HG03064 (cell line): Measurements from ENCODE around the gene RASSF4.

Experiments used
- ATAC-seq: cut with Tn5 transposase; IDR thresholded peaks from one replicate; pipeline ENCODE4 v1.9.1; 2021; ENCODE audit warnings: low read depth; ENCODE audit not compliant: unreplicated experiment

The RASSF4 gene

GRCh38 chr10:44985175-44985681 lies 25.6 kb downstream of the RASSF4 start:
- ATAC-seq, result no peak

GRCh38 chr10:44986179-44986578 lies 26.6 kb downstream of the RASSF4 start:
- no peak for ATAC-seq

- no peak for ATAC-seq
Observed at GRCh38 chr10:44986670-44987069, 27.1 kb downstream of the RASSF4 start.

- no peak for ATAC-seq
Observed at GRCh38 chr10:44988957-44989585, 29.5 kb downstream of the RASSF4 start.

GRCh38 chr10:44989597-44990301 lies 30.1 kb downstream of the RASSF4 start:
- no peak for ATAC-seq

- no peak for ATAC-seq
Observed at GRCh38 chr10:44990302-44990655, 30.7 kb downstream of the RASSF4 start.

- ATAC-seq, result no peak
Observed at GRCh38 chr10:44990965-44991364, 31.4 kb downstream of the RASSF4 start.

GRCh38 chr10:44991571-44991970 lies 32.0 kb downstream of the RASSF4 start:
- no peak for ATAC-seq

- ATAC-seq, result no peak
Observed at GRCh38 chr10:44992070-44992731, 32.6 kb downstream of the RASSF4 start.

- ATAC-seq, result no peak
Observed at GRCh38 chr10:44992732-44993225, 33.2 kb downstream of the RASSF4 start.

- no peak for ATAC-seq
Observed at GRCh38 chr10:44993226-44993921, 33.8 kb downstream of the RASSF4 start.

- ATAC-seq, result no peak
Observed at GRCh38 chr10:44993922-44994751, 34.5 kb downstream of the RASSF4 start.

GRCh38 chr10:44994752-44995530 lies 35.3 kb downstream of the RASSF4 start:
- ATAC-seq, result no peak

- no peak for ATAC-seq
Observed at GRCh38 chr10:44995581-44995913, 35.9 kb downstream of the RASSF4 start.

GRCh38 chr10:44995914-44996669 lies 36.5 kb downstream of the RASSF4 start:
- no peak for ATAC-seq

GRCh38 chr10:44997105-44997748 lies 37.6 kb downstream of the RASSF4 start:
- ATAC-seq, result no peak

GRCh38 chr10:44998146-44998631 lies 38.6 kb downstream of the RASSF4 start:
- no peak for ATAC-seq

- ATAC-seq, result no peak
Observed at GRCh38 chr10:45000138-45000751, 40.6 kb downstream of the RASSF4 start.
